ENCODE results near the gene MIEF1.
A peak's percentile ranks its signal among the peaks of the same experiment; 100 is the strongest.

The MIEF1 gene

DNA sequence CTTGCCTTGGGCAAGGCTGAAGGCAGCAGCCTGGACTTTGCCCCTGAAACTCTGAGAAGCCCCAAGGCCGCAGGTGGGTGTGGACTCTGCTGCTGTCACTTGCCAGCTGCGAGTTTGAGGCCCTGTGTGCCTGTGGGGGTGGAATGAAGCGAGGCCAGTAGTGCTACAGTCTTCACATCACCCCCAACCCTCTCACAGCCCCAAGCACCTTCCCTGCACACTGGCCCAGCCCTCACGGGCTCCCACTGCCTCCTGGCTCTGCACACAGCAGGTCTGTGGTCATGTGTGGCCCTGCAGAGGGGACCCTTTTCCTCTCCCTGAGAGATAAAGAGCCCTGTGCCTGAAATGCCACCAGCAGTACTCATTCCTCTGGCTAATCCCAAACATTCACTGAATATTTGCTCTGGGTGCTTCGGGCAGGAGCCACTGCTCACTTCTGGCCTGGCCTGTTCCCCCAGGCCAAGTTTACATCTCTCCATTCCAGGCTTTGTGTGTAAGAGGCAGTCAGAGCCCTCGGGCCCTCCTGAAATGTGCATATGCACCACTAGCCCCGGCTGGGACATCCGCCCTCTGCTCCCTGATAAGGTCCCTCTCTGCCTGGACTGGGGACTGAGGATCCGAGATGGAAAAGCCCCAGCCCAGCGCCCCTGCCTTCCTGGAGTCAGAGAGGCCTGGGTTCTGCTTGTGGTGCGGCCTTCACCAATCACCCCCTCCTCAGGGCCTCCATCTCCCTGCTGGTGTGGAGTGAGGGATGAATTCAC, 27.6 kb upstream of the MIEF1 start:
- no peak overlapping the region for H2AFZ ChIP-seq (ENCODE audit: low read length)
- peaks cover 0 to 14% of the 10 kb centered on the region in 2 donors for H3K36me3 ChIP-seq (replicated peaks in 1 of 2; ENCODE audit: control insufficient read depth in 2 of 2, insufficient read depth in 2 of 2, low read length in 2 of 2)
- peaks cover 52 to 57% of the 10 kb centered on the region in 2 donors for H3K4me1 ChIP-seq (ENCODE audit: control insufficient read depth in 2 of 2, insufficient read depth in 1 of 2, low read depth in 1 of 2, low read length in 2 of 2)
- no peak overlapping the region for H3K9ac ChIP-seq (ENCODE audit: low read depth, low read length, poor library complexity)
- H3K27ac ChIP-seq (replicated peaks; ENCODE audit: low read length), result no peak overlapping the region
- H3K27me3 ChIP-seq (ENCODE audit: control insufficient read depth in 3 of 3, insufficient read depth in 3 of 3, low read depth in 1 of 3, low read length in 3 of 3), result no peaks in the 10 kb centered on the region
- DNase-seq (ENCODE audit: low spot score), result no peak
- H2AK5ac ChIP-seq (ENCODE audit: low read depth, low read length), result peak overlapping the region; percentile 51
- H3K18ac ChIP-seq (ENCODE audit: low read length), result no peak overlapping the region
- no peak overlapping the region for H3K14ac ChIP-seq (ENCODE audit: low read length)
- no peak overlapping the region for H2BK120ac ChIP-seq (ENCODE audit: low read depth, low read length)
- no peak overlapping the region for H2BK12ac ChIP-seq (ENCODE audit: low read length)
- H4K91ac ChIP-seq (ENCODE audit: low read depth, low read length, poor library complexity), result no peak overlapping the region
- no peak overlapping the region for H2BK15ac ChIP-seq (ENCODE audit: low read length)
- H3K4me2 ChIP-seq (ENCODE audit: insufficient read depth, low read length, poor library complexity, severe bottlenecking), result no peak overlapping the region
- no peak overlapping the region for H3K4me3 ChIP-seq (ENCODE audit: low read length in 2 of 2)
- no CpG with 5 or more reads among the region's 11 CpGs for WGBS, 2 donors (ENCODE audit: extremely low coverage in 2 of 2, insufficient read length in 2 of 2, insufficient replicate concordance in 1 of 2)
- H4K8ac ChIP-seq (ENCODE audit: low read depth, low read length), result no peak overlapping the region
- peaks cover 6% of the 10 kb centered on the region for H3K79me1 ChIP-seq (ENCODE audit: low read depth, low read length)
- peak overlapping the region; percentile 34 for H3K23ac ChIP-seq (ENCODE audit: low read depth, low read length, poor library complexity)
- H3K4ac ChIP-seq (ENCODE audit: low read length), result no peak overlapping the region
- no peaks in the 10 kb centered on the region for H3K9me3 ChIP-seq (replicated peaks in 1 of 2; ENCODE audit: control insufficient read depth in 2 of 2, insufficient read depth in 1 of 2, low read depth in 1 of 2, low read length in 2 of 2)
- H2BK5ac ChIP-seq (ENCODE audit: low read length), result no peak overlapping the region

DNA sequence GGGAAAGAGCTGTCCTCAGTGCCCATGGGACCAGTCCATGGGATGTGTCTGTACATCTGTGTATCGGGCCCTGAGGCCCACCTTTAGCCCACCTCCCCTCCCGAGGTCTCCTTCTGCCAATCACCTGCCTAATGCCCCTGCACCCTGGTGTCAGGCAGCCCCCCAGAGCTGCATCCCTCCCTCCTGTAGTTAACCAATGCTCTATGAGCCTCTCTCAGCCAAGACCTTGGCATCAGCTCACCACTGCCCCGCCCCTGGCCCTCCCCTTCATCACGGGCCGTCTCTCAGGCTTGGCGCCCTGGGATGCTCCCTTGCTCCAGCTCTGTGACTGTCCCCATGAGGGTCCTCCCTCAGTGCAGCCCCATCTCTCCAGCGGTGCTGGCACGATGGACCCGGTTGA, 26.8 kb upstream of the MIEF1 start:
- Histone ChIP-seq H3K27me3 (ENCODE audit: control insufficient read depth in 3 of 3, insufficient read depth in 3 of 3, low read depth in 1 of 3, low read length in 3 of 3) (no peaks in the 10 kb centered on the region), H3K18ac (ENCODE audit: low read length) (peak overlapping the region; percentile 73), H3K79me1 (ENCODE audit: low read depth, low read length) (peaks cover 8% of the 10 kb centered on the region), H2BK12ac (ENCODE audit: low read length) (no peak overlapping the region), H3K27ac (replicated peaks; ENCODE audit: low read length) (no peak overlapping the region), H3K36me3 (replicated peaks in 1 of 2; ENCODE audit: control insufficient read depth in 2 of 2, insufficient read depth in 2 of 2, low read length in 2 of 2) (peaks cover 0 to 14% of the 10 kb centered on the region in 2 donors), H2BK5ac (ENCODE audit: low read length) (no peak overlapping the region), H3K9me3 (replicated peaks in 1 of 2; ENCODE audit: control insufficient read depth in 2 of 2, insufficient read depth in 1 of 2, low read depth in 1 of 2, low read length in 2 of 2) (no peaks in the 10 kb centered on the region), H4K91ac (ENCODE audit: low read depth, low read length, poor library complexity) (no peak overlapping the region), H2BK120ac (ENCODE audit: low read depth, low read length) (no peak overlapping the region), H2AFZ (ENCODE audit: low read length) (no peak overlapping the region), H3K4me3 (ENCODE audit: low read length in 2 of 2) (no peak overlapping the region), H3K14ac (ENCODE audit: low read length) (no peak overlapping the region), H3K4me1 (ENCODE audit: control insufficient read depth in 2 of 2, insufficient read depth in 1 of 2, low read depth in 1 of 2, low read length in 2 of 2) (peaks cover 44 to 49% of the 10 kb centered on the region in 2 donors), H2BK15ac (ENCODE audit: low read length) (no peak overlapping the region), H3K4ac (ENCODE audit: low read length) (no peak overlapping the region), H3K9ac (ENCODE audit: low read depth, low read length, poor library complexity) (peak overlapping the region; percentile 1), H4K8ac (ENCODE audit: low read depth, low read length) (no peak overlapping the region), H3K4me2 (ENCODE audit: insufficient read depth, low read length, poor library complexity, severe bottlenecking) (no peak overlapping the region), H3K23ac (ENCODE audit: low read depth, low read length, poor library complexity) (no peak overlapping the region), H2AK5ac (ENCODE audit: low read depth, low read length) (peak overlapping the region; percentile 10)
- no CpG with 5 or more reads among the region's 9 CpGs for WGBS, 2 donors (ENCODE audit: extremely low coverage in 2 of 2, insufficient read length in 2 of 2, insufficient replicate concordance in 1 of 2)
- no peak for DNase-seq (ENCODE audit: low spot score)

DNA sequence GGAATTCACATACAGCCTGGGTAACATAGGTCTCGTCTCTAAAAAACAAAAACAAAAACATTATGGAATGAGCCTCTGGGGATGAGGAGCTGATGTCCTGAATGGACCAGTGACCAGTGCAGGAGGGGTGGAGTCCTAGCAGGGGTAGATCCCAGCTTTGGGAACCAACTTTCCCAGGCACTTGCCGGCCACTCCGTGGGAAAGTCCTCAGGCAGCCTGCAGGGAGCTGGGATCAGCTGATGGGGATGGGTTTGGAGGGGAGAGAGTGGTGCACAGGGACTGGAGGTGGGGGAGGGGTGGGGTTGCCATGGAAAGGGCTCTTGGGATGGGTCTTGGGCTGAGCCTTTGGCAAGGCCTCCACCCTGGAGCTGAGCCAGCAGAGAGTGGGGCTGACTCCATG, 26.2 kb upstream of the MIEF1 start:
- H3K27ac ChIP-seq (replicated peaks; ENCODE audit: low read length), result no peak overlapping the region
- no peak overlapping the region for H2BK15ac ChIP-seq (ENCODE audit: low read length)
- H3K79me1 ChIP-seq (ENCODE audit: low read depth, low read length), result peaks cover 8% of the 10 kb centered on the region
- no peak for DNase-seq (ENCODE audit: low spot score)
- no peak overlapping the region for H3K23ac ChIP-seq (ENCODE audit: low read depth, low read length, poor library complexity)
- no peak overlapping the region for H3K4me3 ChIP-seq (ENCODE audit: low read length in 2 of 2)
- H3K14ac ChIP-seq (ENCODE audit: low read length), result no peak overlapping the region
- no peaks in the 10 kb centered on the region for H3K27me3 ChIP-seq (ENCODE audit: control insufficient read depth in 3 of 3, insufficient read depth in 3 of 3, low read depth in 1 of 3, low read length in 3 of 3)
- H3K9me3 ChIP-seq (replicated peaks in 1 of 2; ENCODE audit: control insufficient read depth in 2 of 2, insufficient read depth in 1 of 2, low read depth in 1 of 2, low read length in 2 of 2), result no peaks in the 10 kb centered on the region
- H3K4ac ChIP-seq (ENCODE audit: low read length), result no peak overlapping the region
- no peak overlapping the region for H3K4me2 ChIP-seq (ENCODE audit: insufficient read depth, low read length, poor library complexity, severe bottlenecking)
- H2BK120ac ChIP-seq (ENCODE audit: low read depth, low read length), result no peak overlapping the region
- no peak overlapping the region for H2BK12ac ChIP-seq (ENCODE audit: low read length)
- no peak overlapping the region for H3K18ac ChIP-seq (ENCODE audit: low read length)
- H4K91ac ChIP-seq (ENCODE audit: low read depth, low read length, poor library complexity), result no peak overlapping the region
- no peak overlapping the region for H2AK5ac ChIP-seq (ENCODE audit: low read depth, low read length)
- peaks cover 0 to 14% of the 10 kb centered on the region in 2 donors for H3K36me3 ChIP-seq (replicated peaks in 1 of 2; ENCODE audit: control insufficient read depth in 2 of 2, insufficient read depth in 2 of 2, low read length in 2 of 2)
- H2BK5ac ChIP-seq (ENCODE audit: low read length), result no peak overlapping the region
- H4K8ac ChIP-seq (ENCODE audit: low read depth, low read length), result no peak overlapping the region
- H3K4me1 ChIP-seq (ENCODE audit: control insufficient read depth in 2 of 2, insufficient read depth in 1 of 2, low read depth in 1 of 2, low read length in 2 of 2), result peaks cover 38 to 43% of the 10 kb centered on the region in 2 donors
- no peak overlapping the region for H2AFZ ChIP-seq (ENCODE audit: low read length)
- peak overlapping the region; percentile 50 for H3K9ac ChIP-seq (ENCODE audit: low read depth, low read length, poor library complexity)
- no CpG with 5 or more reads among the region's 3 CpGs for WGBS, 2 donors (ENCODE audit: extremely low coverage in 2 of 2, insufficient read length in 2 of 2, insufficient replicate concordance in 1 of 2)

DNA sequence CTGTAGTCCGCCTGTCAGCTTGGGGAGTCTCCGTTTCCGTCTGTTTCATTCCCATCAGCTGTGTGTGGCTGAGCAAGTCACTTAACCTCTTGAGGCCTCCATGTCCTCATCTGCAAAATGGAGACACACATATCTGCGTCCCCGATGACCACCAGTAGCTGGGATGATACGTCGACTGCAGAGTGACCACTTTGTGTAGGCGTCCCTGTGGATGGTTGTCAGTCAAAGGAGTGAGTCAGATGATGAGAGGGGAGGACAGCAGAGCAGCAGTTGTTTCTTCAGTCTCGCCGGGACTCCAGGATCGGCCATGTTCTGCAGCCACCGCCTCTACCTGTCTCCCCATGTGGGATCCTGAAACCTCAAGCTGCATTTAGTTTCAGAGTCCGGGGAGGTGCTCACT, 25.4 kb upstream of the MIEF1 start:
- no peak overlapping the region for H4K8ac ChIP-seq (ENCODE audit: low read depth, low read length)
- no peak overlapping the region for H3K4ac ChIP-seq (ENCODE audit: low read length)
- no peak overlapping the region for H3K4me3 ChIP-seq (ENCODE audit: low read length in 2 of 2)
- H3K27me3 ChIP-seq (ENCODE audit: control insufficient read depth in 3 of 3, insufficient read depth in 3 of 3, low read depth in 1 of 3, low read length in 3 of 3), result no peaks in the 10 kb centered on the region
- no peak overlapping the region for H2BK15ac ChIP-seq (ENCODE audit: low read length)
- no peak overlapping the region for H2AK5ac ChIP-seq (ENCODE audit: low read depth, low read length)
- H2BK12ac ChIP-seq (ENCODE audit: low read length), result no peak overlapping the region
- H3K9me3 ChIP-seq (replicated peaks in 1 of 2; ENCODE audit: control insufficient read depth in 2 of 2, insufficient read depth in 1 of 2, low read depth in 1 of 2, low read length in 2 of 2), result no peaks in the 10 kb centered on the region
- WGBS, 2 donors (ENCODE audit: extremely low coverage in 2 of 2, insufficient read length in 2 of 2, insufficient replicate concordance in 1 of 2), result no CpG with 5 or more reads among the region's 13 CpGs
- peaks cover 31 to 36% of the 10 kb centered on the region in 2 donors for H3K4me1 ChIP-seq (ENCODE audit: control insufficient read depth in 2 of 2, insufficient read depth in 1 of 2, low read depth in 1 of 2, low read length in 2 of 2)
- no peak overlapping the region for H2AFZ ChIP-seq (ENCODE audit: low read length)
- no peak overlapping the region for H3K4me2 ChIP-seq (ENCODE audit: insufficient read depth, low read length, poor library complexity, severe bottlenecking)
- peaks cover 0 to 14% of the 10 kb centered on the region in 2 donors for H3K36me3 ChIP-seq (replicated peaks in 1 of 2; ENCODE audit: control insufficient read depth in 2 of 2, insufficient read depth in 2 of 2, low read length in 2 of 2)
- no peak overlapping the region for H3K14ac ChIP-seq (ENCODE audit: low read length)
- H3K18ac ChIP-seq (ENCODE audit: low read length), result no peak overlapping the region
- DNase-seq (ENCODE audit: low spot score), result no peak
- no peak overlapping the region for H3K23ac ChIP-seq (ENCODE audit: low read depth, low read length, poor library complexity)
- H3K79me1 ChIP-seq (ENCODE audit: low read depth, low read length), result peaks cover 8% of the 10 kb centered on the region
- H2BK120ac ChIP-seq (ENCODE audit: low read depth, low read length), result no peak overlapping the region
- no peak overlapping the region for H4K91ac ChIP-seq (ENCODE audit: low read depth, low read length, poor library complexity)
- no peak overlapping the region for H3K27ac ChIP-seq (replicated peaks; ENCODE audit: low read length)
- no peak overlapping the region for H3K9ac ChIP-seq (ENCODE audit: low read depth, low read length, poor library complexity)
- no peak overlapping the region for H2BK5ac ChIP-seq (ENCODE audit: low read length)

Measured in neuronal stem cell (in vitro differentiated cells).